ENCODE results near the gene IQSEC2.
A peak's percentile ranks its signal among the peaks of the same experiment; 100 is the strongest.

The IQSEC2 gene

DNA sequence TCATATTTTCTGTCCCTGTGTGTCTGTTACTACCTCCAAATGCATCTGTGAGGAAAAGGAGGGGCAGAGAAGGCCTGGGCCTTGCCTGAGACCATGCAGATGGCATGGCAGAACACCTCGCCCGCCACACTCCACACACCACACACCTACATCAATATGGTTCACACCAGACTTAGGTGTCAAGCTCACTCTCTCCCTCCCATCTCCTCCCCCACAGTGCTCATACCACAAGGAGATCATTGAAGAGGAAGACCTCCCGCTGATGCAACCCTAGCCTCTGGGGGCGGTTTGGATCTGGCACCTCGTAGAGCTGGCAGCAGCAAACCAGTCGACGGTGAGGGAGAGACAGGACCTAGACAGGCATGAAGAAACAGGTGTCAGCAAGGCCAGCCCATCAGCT is 39.8 kb downstream of the IQSEC2 start:
- no peak overlapping the region for H2BK15ac ChIP-seq (replicated peaks; ENCODE audit: low read depth)
- H3K4ac ChIP-seq (ENCODE audit: low read depth, low read length), result no peak overlapping the region
- no peak overlapping the region for H3K9ac ChIP-seq (ENCODE audit: low read length)
- H3K56ac ChIP-seq (ENCODE audit: low read length), result no peak overlapping the region
- no peak overlapping the region for H2BK5ac ChIP-seq (ENCODE audit: low read length)
- H3K79me1 ChIP-seq (ENCODE audit: low read length), result no peaks in the 10 kb centered on the region
- H3K23ac ChIP-seq (ENCODE audit: low read length), result no peak overlapping the region
- no peak overlapping the region for H3K18ac ChIP-seq (ENCODE audit: low read length)
- H3K27me3 ChIP-seq (ENCODE audit: insufficient read depth, low read length, poor library complexity), result no peaks in the 10 kb centered on the region
- H3K27ac ChIP-seq (ENCODE audit: low read depth, low read length), result no peak overlapping the region
- no CpG with 5 or more reads among the region's 7 CpGs for WGBS (ENCODE audit: extremely low coverage, insufficient coverage, low lambda C conversion rate)
- H3K36me3 ChIP-seq (ENCODE audit: control insufficient read depth, insufficient read depth, low read length), result no peaks in the 10 kb centered on the region
- no peaks in the 10 kb centered on the region for H3K4me1 ChIP-seq (ENCODE audit: control insufficient read depth, low read depth, low read length)
- H4K8ac ChIP-seq (ENCODE audit: low read depth, low read length), result no peak overlapping the region
- no peak overlapping the region for H3K4me2 ChIP-seq (ENCODE audit: low read length)
- H3K79me2 ChIP-seq (ENCODE audit: control insufficient read depth, insufficient read depth, low read length), result no peaks in the 10 kb centered on the region
- H2AK5ac ChIP-seq (ENCODE audit: low read length), result no peak overlapping the region
- H2BK120ac ChIP-seq (ENCODE audit: low read depth, low read length), result no peak overlapping the region
- H4K5ac ChIP-seq (ENCODE audit: low read length), result no peak overlapping the region
- DNase-seq, result no peak
- H3K4me3 ChIP-seq (ENCODE audit: low read length), result no peak overlapping the region

DNA sequence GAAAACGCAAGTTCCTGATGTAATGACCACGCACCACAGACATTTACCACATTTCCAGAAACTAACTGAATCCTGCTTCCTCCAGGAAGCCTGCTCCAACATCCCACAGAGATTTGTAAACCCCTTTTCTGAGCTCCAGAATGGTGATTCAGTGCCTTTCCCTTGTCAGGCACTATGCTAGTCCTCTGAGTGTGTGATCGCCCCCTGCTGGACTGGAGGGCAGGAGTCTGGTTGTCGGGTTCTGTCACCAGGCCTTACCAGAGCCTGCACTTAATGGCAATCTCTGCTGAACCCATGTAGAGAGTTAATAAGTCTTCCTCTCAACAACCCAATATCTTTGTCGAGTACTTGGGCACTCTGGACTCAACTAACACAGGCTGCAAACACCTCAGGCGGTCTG is 41.9 kb downstream of the IQSEC2 start:
- H3K4me1 ChIP-seq (ENCODE audit: control insufficient read depth, low read depth, low read length), result no peaks in the 10 kb centered on the region
- H3K18ac ChIP-seq (ENCODE audit: low read length), result no peak overlapping the region
- no peak overlapping the region for H2BK120ac ChIP-seq (ENCODE audit: low read depth, low read length)
- no peak overlapping the region for H2BK5ac ChIP-seq (ENCODE audit: low read length)
- no peak overlapping the region for H3K56ac ChIP-seq (ENCODE audit: low read length)
- H2BK15ac ChIP-seq (replicated peaks; ENCODE audit: low read depth), result no peak overlapping the region
- no peak overlapping the region for H3K4me2 ChIP-seq (ENCODE audit: low read length)
- no peaks in the 10 kb centered on the region for H3K36me3 ChIP-seq (ENCODE audit: control insufficient read depth, insufficient read depth, low read length)
- no peak overlapping the region for H2AK5ac ChIP-seq (ENCODE audit: low read length)
- no peak overlapping the region for H4K8ac ChIP-seq (ENCODE audit: low read depth, low read length)
- H4K5ac ChIP-seq (ENCODE audit: low read length), result no peak overlapping the region
- no peak overlapping the region for H3K4ac ChIP-seq (ENCODE audit: low read depth, low read length)
- no peak overlapping the region for H3K4me3 ChIP-seq (ENCODE audit: low read length)
- H3K23ac ChIP-seq (ENCODE audit: low read length), result no peak overlapping the region
- no peak overlapping the region for H3K9ac ChIP-seq (ENCODE audit: low read length)
- no CpG with 5 or more reads among the region's 6 CpGs for WGBS (ENCODE audit: extremely low coverage, insufficient coverage, low lambda C conversion rate)
- no peaks in the 10 kb centered on the region for H3K79me1 ChIP-seq (ENCODE audit: low read length)
- no peaks in the 10 kb centered on the region for H3K79me2 ChIP-seq (ENCODE audit: control insufficient read depth, insufficient read depth, low read length)
- peak; percentile 61 for DNase-seq
- no peaks in the 10 kb centered on the region for H3K27me3 ChIP-seq (ENCODE audit: insufficient read depth, low read length, poor library complexity)
- H3K27ac ChIP-seq (ENCODE audit: low read depth, low read length), result no peak overlapping the region

DNA sequence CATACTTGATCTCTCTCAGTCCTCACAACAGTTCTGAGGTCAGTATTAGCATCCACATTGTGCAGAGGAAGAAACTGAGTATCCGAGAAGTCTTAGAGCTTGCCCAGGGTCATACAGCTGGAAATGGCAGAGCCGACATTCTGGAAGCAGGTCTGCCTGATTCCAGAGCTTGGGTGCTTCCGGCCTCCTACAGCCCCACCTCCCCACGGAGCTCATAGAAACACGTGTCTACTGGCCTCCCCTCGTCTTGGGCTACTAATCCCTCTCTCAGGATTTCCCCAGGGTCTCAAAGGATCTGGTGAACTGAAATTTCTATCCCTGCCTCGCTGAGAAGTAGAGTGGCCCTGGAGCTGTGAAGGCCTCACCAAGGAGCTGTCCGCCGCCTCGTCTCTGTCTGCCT is 44.3 kb downstream of the IQSEC2 start:
- Histone ChIP-seq H3K4me3 (ENCODE audit: low read length) (no peak overlapping the region), H3K18ac (ENCODE audit: low read length) (no peak overlapping the region), H2BK15ac (replicated peaks; ENCODE audit: low read depth) (no peak overlapping the region), H3K4me2 (ENCODE audit: low read length) (no peak overlapping the region), H3K4me1 (ENCODE audit: control insufficient read depth, low read depth, low read length) (no peaks in the 10 kb centered on the region), H4K5ac (ENCODE audit: low read length) (no peak overlapping the region), H3K36me3 (ENCODE audit: control insufficient read depth, insufficient read depth, low read length) (no peaks in the 10 kb centered on the region), H3K9ac (ENCODE audit: low read length) (no peak overlapping the region), H2BK5ac (ENCODE audit: low read length) (no peak overlapping the region), H3K27me3 (ENCODE audit: insufficient read depth, low read length, poor library complexity) (no peaks in the 10 kb centered on the region), H3K4ac (ENCODE audit: low read depth, low read length) (no peak overlapping the region), H2BK120ac (ENCODE audit: low read depth, low read length) (no peak overlapping the region), H3K79me2 (ENCODE audit: control insufficient read depth, insufficient read depth, low read length) (no peaks in the 10 kb centered on the region), H3K56ac (ENCODE audit: low read length) (no peak overlapping the region), H3K27ac (ENCODE audit: low read depth, low read length) (no peak overlapping the region), H3K23ac (ENCODE audit: low read length) (no peak overlapping the region), H2AK5ac (ENCODE audit: low read length) (no peak overlapping the region), H4K8ac (ENCODE audit: low read depth, low read length) (no peak overlapping the region), H3K79me1 (ENCODE audit: low read length) (no peaks in the 10 kb centered on the region)
- WGBS (ENCODE audit: extremely low coverage, insufficient coverage, low lambda C conversion rate), result no CpG with 5 or more reads among the region's 10 CpGs
- DNase-seq, result no peak

DNA sequence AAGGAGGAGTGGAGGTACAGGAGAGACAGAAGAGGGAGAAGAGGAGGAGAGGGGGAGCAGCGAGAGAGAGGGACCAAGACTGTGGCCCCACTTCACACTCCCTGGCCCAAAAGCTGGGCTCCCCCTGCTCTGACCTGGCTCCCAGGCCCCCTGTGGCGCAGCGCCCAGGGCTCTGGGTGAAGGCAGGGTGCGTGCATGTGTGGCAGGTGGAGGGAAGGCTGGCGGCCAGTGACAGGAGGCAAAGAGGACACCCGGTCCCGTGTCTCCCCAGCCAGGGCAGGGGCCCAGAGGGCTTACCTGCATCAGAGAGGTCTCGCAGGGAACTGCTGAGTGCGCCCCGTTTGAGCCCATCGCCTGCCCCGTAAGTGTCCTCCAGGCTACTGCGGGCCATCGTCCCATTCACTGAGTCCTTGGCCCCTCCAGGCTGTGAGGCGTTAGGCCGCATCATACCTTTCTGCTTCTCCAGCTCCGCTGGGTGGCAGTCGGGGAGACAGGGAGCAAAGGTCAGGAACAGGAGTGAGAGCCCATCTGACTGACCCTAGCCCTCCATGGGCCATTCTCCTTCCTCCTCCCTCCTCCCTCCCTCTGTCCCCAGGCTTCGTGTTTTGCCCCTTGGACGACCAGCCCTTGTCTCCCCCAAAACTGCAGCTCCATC is 45.2 kb downstream of the IQSEC2 start:
- no peak overlapping the region for H3K23ac ChIP-seq (ENCODE audit: low read length)
- WGBS (ENCODE audit: extremely low coverage, insufficient coverage, low lambda C conversion rate), result no CpG with 5 or more reads among the region's 20 CpGs

DNA sequence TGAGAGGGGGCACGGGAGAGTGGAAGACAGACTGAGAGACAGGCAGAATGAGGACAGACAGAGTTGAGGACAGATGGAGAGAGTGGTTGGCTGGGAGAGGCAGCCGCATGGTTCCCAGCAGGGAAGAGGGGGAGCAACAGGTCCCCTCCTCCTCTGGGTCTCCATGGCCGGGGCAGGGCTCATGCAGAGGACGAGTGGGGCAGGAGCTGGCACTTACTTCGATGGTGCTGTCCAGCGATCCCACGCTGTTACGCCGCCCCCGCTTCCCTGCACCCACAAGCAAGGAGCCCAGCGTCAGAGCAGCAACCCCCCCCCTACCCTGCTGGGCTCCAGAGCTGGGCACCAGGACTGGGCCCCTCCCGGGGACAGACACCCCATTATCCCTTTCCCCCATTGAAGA is 45.8 kb downstream of the IQSEC2 start:
- DNase-seq, result no peak
- no CpG with 5 or more reads among the region's 12 CpGs for WGBS (ENCODE audit: extremely low coverage, insufficient coverage, low lambda C conversion rate)
- H3K79me1 ChIP-seq (ENCODE audit: low read length), result no peaks in the 10 kb centered on the region
- no peak overlapping the region for H3K23ac ChIP-seq (ENCODE audit: low read length)
- no peak overlapping the region for H3K9ac ChIP-seq (ENCODE audit: low read length)
- H3K79me2 ChIP-seq (ENCODE audit: control insufficient read depth, insufficient read depth, low read length), result no peaks in the 10 kb centered on the region
- no peak overlapping the region for H2AK5ac ChIP-seq (ENCODE audit: low read length)
- no peak overlapping the region for H3K4me2 ChIP-seq (ENCODE audit: low read length)
- H3K4me1 ChIP-seq (ENCODE audit: control insufficient read depth, low read depth, low read length), result no peaks in the 10 kb centered on the region
- no peak overlapping the region for H2BK120ac ChIP-seq (ENCODE audit: low read depth, low read length)
- no peaks in the 10 kb centered on the region for H3K36me3 ChIP-seq (ENCODE audit: control insufficient read depth, insufficient read depth, low read length)
- no peak overlapping the region for H4K5ac ChIP-seq (ENCODE audit: low read length)
- no peak overlapping the region for H4K8ac ChIP-seq (ENCODE audit: low read depth, low read length)
- H3K27me3 ChIP-seq (ENCODE audit: insufficient read depth, low read length, poor library complexity), result no peaks in the 10 kb centered on the region
- no peak overlapping the region for H3K18ac ChIP-seq (ENCODE audit: low read length)
- H3K27ac ChIP-seq (ENCODE audit: low read depth, low read length), result no peak overlapping the region
- no peak overlapping the region for H2BK15ac ChIP-seq (replicated peaks; ENCODE audit: low read depth)
- no peak overlapping the region for H3K56ac ChIP-seq (ENCODE audit: low read length)
- no peak overlapping the region for H3K4me3 ChIP-seq (ENCODE audit: low read length)
- no peak overlapping the region for H3K4ac ChIP-seq (ENCODE audit: low read depth, low read length)
- H2BK5ac ChIP-seq (ENCODE audit: low read length), result no peak overlapping the region

More for the DNA sequence above, 45.2 kb downstream of the IQSEC2 start:
- no peak overlapping the region for H3K18ac ChIP-seq (ENCODE audit: low read length)
- no peak overlapping the region for H2AK5ac ChIP-seq (ENCODE audit: low read length)
- H3K4ac ChIP-seq (ENCODE audit: low read depth, low read length), result no peak overlapping the region
- no peaks in the 10 kb centered on the region for H3K27me3 ChIP-seq (ENCODE audit: insufficient read depth, low read length, poor library complexity)
- no peak overlapping the region for H3K4me2 ChIP-seq (ENCODE audit: low read length)
- H2BK5ac ChIP-seq (ENCODE audit: low read length), result no peak overlapping the region
- H3K4me1 ChIP-seq (ENCODE audit: control insufficient read depth, low read depth, low read length), result no peaks in the 10 kb centered on the region
- H3K56ac ChIP-seq (ENCODE audit: low read length), result no peak overlapping the region
- H3K9ac ChIP-seq (ENCODE audit: low read length), result no peak overlapping the region
- no peak overlapping the region for H4K8ac ChIP-seq (ENCODE audit: low read depth, low read length)
- no peak overlapping the region for H3K4me3 ChIP-seq (ENCODE audit: low read length)
- no peaks in the 10 kb centered on the region for H3K36me3 ChIP-seq (ENCODE audit: control insufficient read depth, insufficient read depth, low read length)
- H3K79me1 ChIP-seq (ENCODE audit: low read length), result no peaks in the 10 kb centered on the region
- H2BK120ac ChIP-seq (ENCODE audit: low read depth, low read length), result no peak overlapping the region
- DNase-seq, result no peak
- no peaks in the 10 kb centered on the region for H3K79me2 ChIP-seq (ENCODE audit: control insufficient read depth, insufficient read depth, low read length)
- H3K27ac ChIP-seq (ENCODE audit: low read depth, low read length), result no peak overlapping the region
- no peak overlapping the region for H2BK15ac ChIP-seq (replicated peaks; ENCODE audit: low read depth)
- no peak overlapping the region for H4K5ac ChIP-seq (ENCODE audit: low read length)

DNA sequence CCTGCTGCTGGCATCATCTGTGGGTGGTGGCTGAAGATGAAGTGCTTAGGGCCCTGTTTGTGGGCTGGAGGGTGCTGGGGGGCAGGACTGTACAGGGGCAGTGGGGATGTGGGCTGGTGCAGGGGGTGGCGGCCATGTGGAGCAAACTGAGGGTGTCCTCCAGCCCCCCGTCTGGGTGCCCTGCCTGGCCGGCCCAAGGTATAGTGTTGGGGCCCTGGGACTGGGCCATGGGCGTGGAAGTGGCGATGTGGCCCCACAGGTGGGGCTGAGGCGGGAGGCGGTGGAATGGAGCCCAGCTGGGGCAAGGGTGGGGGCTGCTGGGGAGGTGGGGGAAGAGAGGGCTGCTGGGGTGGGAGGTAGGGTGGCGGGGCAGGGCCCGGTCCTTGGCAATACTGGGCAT is 46.9 kb downstream of the IQSEC2 start:
- Histone ChIP-seq H3K4me1 (ENCODE audit: control insufficient read depth, low read depth, low read length) (no peaks in the 10 kb centered on the region), H3K27me3 (ENCODE audit: insufficient read depth, low read length, poor library complexity) (no peaks in the 10 kb centered on the region), H3K36me3 (ENCODE audit: control insufficient read depth, insufficient read depth, low read length) (no peaks in the 10 kb centered on the region), H3K79me2 (ENCODE audit: control insufficient read depth, insufficient read depth, low read length) (no peaks in the 10 kb centered on the region), H3K23ac (ENCODE audit: low read length) (no peak overlapping the region), H4K8ac (ENCODE audit: low read depth, low read length) (no peak overlapping the region), H4K5ac (ENCODE audit: low read length) (no peak overlapping the region), H2AK5ac (ENCODE audit: low read length) (no peak overlapping the region), H3K4me2 (ENCODE audit: low read length) (no peak overlapping the region), H3K79me1 (ENCODE audit: low read length) (no peaks in the 10 kb centered on the region), H3K18ac (ENCODE audit: low read length) (no peak overlapping the region), H3K27ac (ENCODE audit: low read depth, low read length) (no peak overlapping the region), H3K4ac (ENCODE audit: low read depth, low read length) (no peak overlapping the region), H2BK15ac (replicated peaks; ENCODE audit: low read depth) (no peak overlapping the region), H3K9ac (ENCODE audit: low read length) (no peak overlapping the region), H2BK120ac (ENCODE audit: low read depth, low read length) (no peak overlapping the region), H3K56ac (ENCODE audit: low read length) (no peak overlapping the region), H3K4me3 (ENCODE audit: low read length) (no peak overlapping the region), H2BK5ac (ENCODE audit: low read length) (no peak overlapping the region)
- WGBS (ENCODE audit: extremely low coverage, insufficient coverage, low lambda C conversion rate), result no CpG with 5 or more reads among the region's 9 CpGs
- DNase-seq, result no peak
